Keratinocyte (primary cell): ENCODE data around the gene PANK1.

Experiments used
- EZH2 ChIP-seq: IDR thresholded peaks from one replicate; pipeline ENCODE4 v1.6.1; 2012; ENCODE audit warnings: inconsistent platforms, mild to moderate bottlenecking, low read length, moderate library complexity
- TF ChIP-seq, protein P1 (sequence below), 3 experiments: IDR thresholded peaks in 1 of 3; conservative IDR thresholded peaks in 1 of 3; optimal IDR thresholded peaks in 1 of 3; 2 replicates in 2 of 3; 3 replicates in 1 of 3; pipeline versions ENCODE3 to v1.5.1; 2011; ENCODE audit warnings: low read length in 3 of 3, mild to moderate bottlenecking in 3 of 3, moderate library complexity in 2 of 3, control low read depth in 1 of 3, inconsistent platforms in 1 of 3; ENCODE audit not compliant: insufficient read depth in 2 of 3; ENCODE audit errors: extremely low read depth in 1 of 3

GRCh38 chr10:89555688-89556445, 89.2 kb downstream of the PANK1 start:
- TF ChIP-seq, protein P1, sequence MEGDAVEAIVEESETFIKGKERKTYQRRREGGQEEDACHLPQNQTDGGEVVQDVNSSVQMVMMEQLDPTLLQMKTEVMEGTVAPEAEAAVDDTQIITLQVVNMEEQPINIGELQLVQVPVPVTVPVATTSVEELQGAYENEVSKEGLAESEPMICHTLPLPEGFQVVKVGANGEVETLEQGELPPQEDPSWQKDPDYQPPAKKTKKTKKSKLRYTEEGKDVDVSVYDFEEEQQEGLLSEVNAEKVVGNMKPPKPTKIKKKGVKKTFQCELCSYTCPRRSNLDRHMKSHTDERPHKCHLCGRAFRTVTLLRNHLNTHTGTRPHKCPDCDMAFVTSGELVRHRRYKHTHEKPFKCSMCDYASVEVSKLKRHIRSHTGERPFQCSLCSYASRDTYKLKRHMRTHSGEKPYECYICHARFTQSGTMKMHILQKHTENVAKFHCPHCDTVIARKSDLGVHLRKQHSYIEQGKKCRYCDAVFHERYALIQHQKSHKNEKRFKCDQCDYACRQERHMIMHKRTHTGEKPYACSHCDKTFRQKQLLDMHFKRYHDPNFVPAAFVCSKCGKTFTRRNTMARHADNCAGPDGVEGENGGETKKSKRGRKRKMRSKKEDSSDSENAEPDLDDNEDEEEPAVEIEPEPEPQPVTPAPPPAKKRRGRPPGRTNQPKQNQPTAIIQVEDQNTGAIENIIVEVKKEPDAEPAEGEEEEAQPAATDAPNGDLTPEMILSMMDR (optimal IDR thresholded peaks at IDR 0.05 in 1 of 3, IDR thresholded peaks at IDR 0.05 in 1 of 3, conservative IDR thresholded peaks at IDR 0.05 in 1 of 3; ENCODE audit: extremely low read depth in 1 of 3, insufficient read depth in 2 of 3, low read length in 3 of 3), result peak in 1 of 3 experiments; percentile 51
- TF ChIP-seq EZH2, result no peak
